H54 (cell line): ENCODE data around the gene USB1.

Experiments used
- DNase-seq: peaks from one replicate; pipeline ENCODE4 v3.0.0; 2011; ENCODE audit warnings: low spot score, mixed read lengths; ENCODE audit not compliant: insufficient read length
- FAIRE-seq: peaks from 3 replicates; lab custom pipeline; 2011; peaks lifted over from hg19 to GRCh38; lab: Jason Lieb, UNC
- POLR2A ChIP-seq: IDR thresholded peaks from 2 replicates; pipeline ENCODE4 v1.6.1; 2011; ENCODE audit warnings: low read depth, mild to moderate bottlenecking, low read length

Gene USB1

DNA sequence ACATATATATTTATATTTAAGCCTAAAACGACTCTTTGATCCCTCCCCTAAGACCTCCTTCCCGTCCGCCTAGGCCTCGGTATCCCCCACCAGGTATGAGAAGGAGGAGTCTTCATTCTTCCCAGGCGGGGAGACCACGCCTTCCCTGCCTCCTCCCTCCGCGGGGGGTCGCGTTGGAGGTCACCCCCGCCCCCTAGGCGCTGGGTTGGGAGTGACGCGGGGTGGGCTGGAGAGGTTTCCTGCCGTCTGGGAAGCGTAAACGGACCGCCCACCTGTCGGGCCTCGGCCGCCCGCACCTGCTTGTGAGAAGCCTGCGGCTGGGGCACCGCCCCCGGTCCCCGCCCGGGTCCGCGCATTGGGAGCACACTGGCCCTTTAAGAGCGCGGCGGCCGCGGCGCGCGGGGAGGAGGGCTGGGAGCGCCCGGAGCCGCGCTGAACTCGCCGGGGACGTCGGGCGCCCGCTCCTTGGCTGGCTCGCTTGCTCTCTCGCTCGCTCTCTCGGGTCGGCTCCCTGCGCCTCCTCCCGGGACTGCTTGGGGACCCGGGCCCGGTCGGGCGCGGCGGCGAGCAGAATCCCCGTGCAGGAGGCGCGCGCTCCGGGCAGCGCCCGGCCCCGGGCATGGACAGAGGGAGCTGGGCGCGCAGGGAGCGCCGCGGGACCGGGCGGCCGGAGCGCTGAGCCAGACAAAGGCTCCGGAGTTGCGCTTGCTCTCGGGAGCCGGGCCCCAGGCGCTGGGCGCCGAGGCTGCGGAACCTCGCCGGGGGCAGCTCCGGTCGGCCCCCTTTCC, 24.3 kb downstream of the USB1 start, which contains the start of gene MMP15:
MMP15 (plus strand) TSS at position 404 of the 788 bp plus-strand sequence. CDS start 597 bp downstream, outside the sequence.
- DNase-seq (peak; percentile 76), FAIRE-seq (no peak)
- TF ChIP-seq POLR2A = no peak

GRCh38 chr16:58026139-58026704, 25.0 kb downstream of the USB1 start:
- DNase-seq (peak; percentile 58), FAIRE-seq (no peak)
- no peak for TF ChIP-seq POLR2A

- DNase-seq (no peak), FAIRE-seq (no peak)
- TF ChIP-seq POLR2A = no peak
These were observed 25.5 kb downstream of the USB1 start for GRCh38 chr16:58026705-58027160.

GRCh38 chr16:58027161-58027915, 26.1 kb downstream of the USB1 start:
- TF ChIP-seq POLR2A = no peak
- DNase-seq (no peak), FAIRE-seq (no peak)

DNA sequence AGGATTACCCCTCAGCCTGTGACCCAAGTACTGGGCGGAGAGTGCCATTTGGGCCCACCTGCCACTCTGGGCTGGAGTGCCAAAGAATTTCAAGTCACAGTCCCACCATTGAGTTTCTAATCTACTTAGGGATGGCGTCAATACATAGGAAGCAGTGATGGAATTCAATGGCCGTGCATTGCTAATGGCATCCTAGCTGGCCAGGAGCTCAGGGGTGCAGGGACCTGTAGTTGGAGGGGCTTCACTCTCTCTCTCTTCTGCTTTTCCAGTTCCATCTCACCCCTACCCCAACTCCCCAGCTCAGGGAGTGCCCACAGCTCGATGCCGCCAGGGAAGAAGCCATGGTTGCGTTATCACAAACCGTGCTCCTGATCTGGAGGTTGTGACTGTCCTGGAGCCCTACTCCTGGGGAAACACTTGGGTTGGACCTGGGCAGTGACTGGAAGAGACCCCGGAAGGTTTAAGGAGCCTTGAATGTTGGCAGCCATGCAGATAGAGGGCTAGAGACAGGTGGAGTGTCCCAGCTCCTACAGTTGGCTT, 26.8 kb downstream of the USB1 start:
- no peak for DNase-seq
- no peak for FAIRE-seq
- TF ChIP-seq POLR2A = no peak

GRCh38 chr16:58028541-58029070, 27.4 kb downstream of the USB1 start:
- no peak for FAIRE-seq
- no peak for DNase-seq
- no peak for TF ChIP-seq POLR2A

DNA sequence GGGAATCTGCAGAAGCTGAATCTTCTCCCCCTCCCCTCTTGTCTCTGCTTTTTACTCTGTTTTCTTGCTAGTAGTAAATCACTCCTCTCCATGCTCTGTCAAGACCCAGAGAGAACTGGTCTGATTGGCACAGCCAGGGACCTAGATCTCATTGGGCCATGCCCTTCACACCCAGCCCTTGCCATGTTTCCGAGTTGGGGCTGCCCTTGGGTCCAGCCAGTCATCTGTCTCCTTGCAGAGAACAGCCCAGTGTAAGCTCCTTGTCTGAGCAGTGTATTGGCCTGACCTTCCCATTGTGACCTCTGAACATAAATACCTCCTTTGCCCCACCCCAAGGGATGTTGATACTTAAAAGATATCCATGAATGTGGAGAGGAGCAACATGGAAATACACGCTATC, 28.2 kb downstream of the USB1 start:
- no peak for FAIRE-seq
- DNase-seq = no peak
- no peak for TF ChIP-seq POLR2A

- no peak for TF ChIP-seq POLR2A
- no peak for FAIRE-seq
- DNase-seq = no peak
These were observed 29.1 kb downstream of the USB1 start for GRCh38 chr16:58030136-58030840.

GRCh38 chr16:58031016-58031800, 30.0 kb downstream of the USB1 start:
- DNase-seq (no peak), FAIRE-seq (no peak)
- TF ChIP-seq POLR2A = no peak

GRCh38 chr16:58032710-58033293, 31.6 kb downstream of the USB1 start:
- FAIRE-seq (no peak), DNase-seq (no peak)
- TF ChIP-seq POLR2A = no peak

- no peak for TF ChIP-seq POLR2A
- DNase-seq = no peak
- FAIRE-seq = no peak
These were observed 33.0 kb downstream of the USB1 start for GRCh38 chr16:58034128-58034685.

- FAIRE-seq = no peak
- TF ChIP-seq POLR2A = no peak
- no peak for DNase-seq
These were observed 33.6 kb downstream of the USB1 start for GRCh38 chr16:58034774-58035173.
